Fibroblast of skin of abdomen (primary cell): Measurements from ENCODE around the gene DNAH8.
"Not testable (repeated sequence)": the region's sequence is repeated elsewhere in the genome, so short reads cannot be mapped to it uniquely, and the experiment has no call there.

Source experiments
- DNase-seq: peaks from one replicate; pipeline ENCODE4 v3.0.0-alpha.2; 2013

DNAH8 gene

GRCh38 chr6:38753707-38754106 is 38.6 kb downstream of the DNAH8 start:
- no peak for DNase-seq

- no peak for DNase-seq
Measured at GRCh38 chr6:38755207-38755606, 40.1 kb downstream of the DNAH8 start.

DNA sequence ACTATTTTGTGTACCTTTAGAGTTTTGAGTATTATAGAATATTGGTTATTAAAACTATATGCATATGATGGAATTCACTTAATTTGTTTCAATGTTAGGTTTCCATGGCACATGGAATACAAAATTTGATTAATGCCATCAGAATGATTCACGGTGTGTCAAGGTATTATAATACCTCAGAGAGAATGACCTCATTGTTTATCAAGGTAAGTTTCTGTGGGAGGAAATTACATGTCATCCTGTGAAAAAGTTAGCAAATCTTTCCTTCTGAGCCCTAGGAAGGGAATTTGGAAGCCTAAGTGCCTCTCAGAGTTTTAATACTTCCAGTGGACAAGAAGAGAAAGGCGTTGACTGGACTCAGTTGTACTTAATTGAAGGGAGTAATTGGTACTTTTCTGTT is 40.8 kb downstream of the DNAH8 start:
- no peak for DNase-seq

DNA sequence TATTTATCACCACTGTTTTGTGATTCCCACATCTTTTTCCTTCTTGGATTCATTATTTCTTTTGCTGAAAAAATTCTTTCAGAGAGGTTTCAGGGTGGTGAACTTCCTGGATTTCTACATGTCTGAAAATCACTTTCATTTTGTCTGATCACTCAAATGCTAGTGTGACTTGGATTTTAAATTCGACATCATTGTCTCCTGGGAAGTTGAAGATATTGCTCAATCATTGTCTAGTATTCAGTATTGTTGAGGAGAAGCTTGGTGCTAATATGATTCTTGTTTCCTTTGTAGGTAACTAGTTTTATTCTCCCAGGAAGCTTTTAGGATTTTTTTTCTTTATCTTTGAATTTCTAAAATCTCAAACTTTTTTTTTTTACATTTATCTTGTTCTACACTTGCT is 45.0 kb downstream of the DNAH8 start:
- no peak for DNase-seq

GRCh38 chr6:38762848-38763247 is 47.7 kb downstream of the DNAH8 start:
- DNase-seq, result no peak

DNA sequence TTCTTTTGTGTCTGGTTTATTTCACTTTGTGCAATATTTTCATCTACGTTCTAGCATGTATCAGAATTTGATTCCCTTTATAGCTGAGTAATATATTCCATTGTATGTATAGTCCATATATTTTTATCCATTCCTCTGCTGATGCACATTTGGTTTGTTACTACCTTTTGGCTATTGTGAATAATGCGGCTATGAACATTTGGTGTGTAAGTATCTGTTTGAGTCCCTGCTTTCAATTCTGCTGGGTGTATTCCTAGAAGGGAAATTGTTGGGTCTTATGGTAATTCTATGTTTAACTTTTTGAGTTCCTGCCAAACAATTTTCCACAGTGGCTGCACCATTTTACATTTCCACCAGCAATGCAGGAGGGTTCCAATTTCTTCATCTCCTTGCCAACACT is 52.4 kb downstream of the DNAH8 start:
- DNase-seq, result no peak

DNA sequence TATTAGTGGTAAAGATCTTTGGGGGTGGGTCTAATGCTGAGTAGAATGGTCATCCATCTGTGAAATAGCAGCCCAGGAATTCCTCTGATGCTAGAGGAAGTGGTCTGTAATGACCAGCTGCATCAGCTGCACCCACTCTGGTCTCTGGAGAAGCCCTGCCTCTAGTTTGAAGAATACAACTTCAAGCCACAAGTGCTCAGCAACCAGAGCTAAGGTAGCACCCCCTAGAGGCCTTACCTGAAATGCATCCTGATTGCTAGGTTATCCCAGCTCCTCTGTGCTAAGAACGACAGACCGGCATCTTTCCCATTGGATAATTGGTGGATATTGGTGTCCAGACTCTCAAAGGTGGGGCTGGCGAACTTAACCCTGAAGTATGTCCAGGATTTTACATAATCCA is 58.2 kb downstream of the DNAH8 start:
- DNase-seq, result no peak

DNA sequence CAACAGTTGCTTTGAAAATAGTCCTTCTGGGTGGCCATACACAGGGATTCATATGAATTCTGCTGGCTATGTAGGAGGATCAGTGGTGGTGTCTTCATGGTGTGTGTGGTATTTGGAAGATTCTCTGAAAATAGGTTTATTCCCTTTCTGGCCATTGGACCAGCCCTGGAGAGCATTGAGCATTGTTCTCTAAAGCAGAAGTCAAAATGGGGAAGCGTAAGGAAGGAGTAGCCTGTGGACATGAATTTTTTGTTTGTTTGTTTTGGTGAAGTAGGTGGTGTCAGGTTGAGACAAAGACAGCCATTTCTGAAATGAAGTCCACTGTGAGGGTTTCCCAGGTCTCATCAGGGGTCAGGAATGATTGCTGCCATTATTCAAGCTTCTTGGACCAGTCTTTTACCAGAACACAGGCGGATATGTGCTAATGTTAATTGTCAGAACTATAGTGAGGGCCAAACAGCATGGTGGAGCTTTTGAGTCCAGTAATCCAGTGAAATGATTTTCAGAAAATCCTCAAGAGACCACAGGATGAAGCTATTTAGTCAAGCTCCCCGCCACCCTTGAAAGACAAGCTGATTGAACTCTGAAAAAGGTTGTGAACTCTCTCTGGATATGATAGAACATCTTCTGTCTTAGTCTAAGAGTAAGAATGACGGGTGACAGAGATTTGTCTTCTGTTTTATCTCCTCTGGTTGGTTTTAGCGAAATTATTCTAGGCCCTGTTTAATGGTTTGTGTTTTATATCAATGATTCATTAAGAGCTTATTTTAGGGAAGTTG is 60.0 kb downstream of the DNAH8 start:
- no peak for DNase-seq

GRCh38 chr6:38775870-38776269 is 60.8 kb downstream of the DNAH8 start:
- no peak for DNase-seq

GRCh38 chr6:38776515-38776914 is 61.4 kb downstream of the DNAH8 start:
- DNase-seq, result peak; percentile 49

- DNase-seq, result no peak
Measured at GRCh38 chr6:38779310-38780062, 64.4 kb downstream of the DNAH8 start.

- DNase-seq, result no peak
Measured at GRCh38 chr6:38782616-38783015, 67.5 kb downstream of the DNAH8 start.

DNA sequence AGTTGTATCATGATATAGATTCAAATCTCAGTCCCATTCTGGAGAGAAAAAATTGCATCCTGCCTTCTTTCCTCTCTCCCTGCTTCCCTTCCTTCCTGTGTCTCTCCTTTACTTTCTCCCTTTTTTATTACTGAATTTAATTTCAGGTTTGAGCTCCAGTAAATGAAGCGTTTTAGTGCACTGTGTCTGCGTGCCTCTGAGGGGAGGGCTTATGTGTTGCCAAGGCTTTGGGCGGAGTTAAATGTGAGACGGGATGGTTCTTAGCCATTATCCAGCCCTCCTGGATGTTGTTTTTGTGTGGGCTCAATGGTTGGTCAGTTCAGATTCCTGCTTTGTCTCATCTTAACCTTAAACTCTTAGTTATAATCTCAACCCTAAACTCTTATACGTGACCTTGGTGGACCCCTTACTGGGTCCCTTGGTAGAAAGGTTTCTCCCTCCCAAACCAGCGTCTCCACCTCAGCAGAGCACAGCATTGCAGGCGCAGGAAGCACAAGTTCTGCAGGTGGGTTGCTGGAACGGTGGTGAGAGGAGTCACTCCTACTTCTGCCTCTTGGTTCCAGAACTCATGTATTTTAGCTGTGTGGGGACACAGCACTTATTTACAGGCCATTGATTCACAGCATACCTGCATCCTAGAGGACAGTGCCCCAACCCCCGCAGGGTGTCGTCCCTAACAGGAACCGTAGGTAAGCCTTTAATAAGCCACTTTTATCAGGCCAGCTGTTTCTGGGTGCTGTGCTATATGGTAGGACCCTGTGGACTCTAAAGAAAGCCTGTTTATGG is 68.5 kb downstream of the DNAH8 start:
- DNase-seq, result no peak

- peak; percentile 1 for DNase-seq
Measured at GRCh38 chr6:38784506-38785235, 69.6 kb downstream of the DNAH8 start.

- no peak for DNase-seq
Measured at GRCh38 chr6:38786486-38786885, 71.4 kb downstream of the DNAH8 start.

DNA sequence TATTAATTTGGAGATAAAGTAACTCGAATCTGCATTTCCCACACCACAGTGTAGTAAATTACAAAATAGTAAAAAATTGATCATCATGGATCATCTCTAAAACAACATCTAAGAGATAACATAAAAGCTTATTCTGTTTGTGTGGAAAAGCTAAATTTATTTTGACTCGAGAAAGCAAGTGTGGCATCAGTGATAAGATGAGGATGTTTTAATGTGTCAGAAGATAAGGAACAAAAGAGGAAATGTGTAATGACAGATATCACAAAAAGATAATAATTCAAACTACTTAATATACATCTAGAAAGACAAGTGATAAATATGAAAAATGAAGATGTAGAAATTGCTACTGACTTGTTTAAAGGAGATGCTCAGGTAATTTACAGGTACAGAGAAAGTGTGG is 74.1 kb downstream of the DNAH8 start:
- DNase-seq, result no peak

GRCh38 chr6:38792356-38792755 is 77.2 kb downstream of the DNAH8 start:
- no peak for DNase-seq

- no peak for DNase-seq
Measured at GRCh38 chr6:38794682-38795081, 79.6 kb downstream of the DNAH8 start.

GRCh38 chr6:38796006-38796405 is 80.9 kb downstream of the DNAH8 start:
- DNase-seq, result no peak

DNA sequence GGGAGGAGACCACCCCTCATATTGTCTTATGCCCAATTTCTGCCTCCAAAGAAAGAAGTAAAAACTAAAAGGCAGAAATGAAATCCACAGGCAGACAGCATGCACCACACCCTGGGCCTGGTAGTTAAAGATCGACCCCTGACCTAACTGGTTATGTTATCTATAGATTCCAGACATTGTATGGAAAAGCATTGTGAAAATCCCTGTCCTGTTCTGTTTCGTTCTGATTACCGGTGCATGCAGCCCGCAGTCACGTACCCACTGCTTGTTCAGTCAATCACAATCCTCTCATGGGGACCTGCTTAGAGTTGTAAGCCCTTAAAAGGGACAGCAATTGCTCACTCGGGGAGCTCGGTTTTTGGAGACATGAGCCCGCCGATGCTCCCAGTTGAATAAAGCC is 81.3 kb downstream of the DNAH8 start:
- not testable (repeated sequence) for DNase-seq

GRCh38 chr6:38796850-38797249 is 81.7 kb downstream of the DNAH8 start:
- DNase-seq, result no peak

- DNase-seq, result no peak
Measured at GRCh38 chr6:38797391-38797790, 82.3 kb downstream of the DNAH8 start.
